GM12878 (cell line): ENCODE data around the gene NSFL1C. TPM values are rescaled to one million over a fixed set of nuclear protein-coding genes. Genes with fewer than 3 reads are reported as not detected.

Source experiments
- ATAC-seq: fragments of 200-7000 bp; cut with Tn5 transposase; 3 replicates; pipeline ENCODE4 v1.9.1; 2020; ENCODE audit warnings: mild to moderate bottlenecking, moderate library complexity
- BruUV-seq: library from RNA; stranded (reverse); fragments of 400-500 nt; replicated peaks from 2 replicates; lab custom pipeline; 2021; lab: Mats Ljungman, UMichigan
- CTCF ChIA-PET: fragments of 300-600 bp; sonication (Branson Sonifier 250); formaldehyde crosslinking; extraction: SDS; loops from one replicate; lab custom pipeline; 2021; ENCODE audit warnings: inconsistent platforms; lab: Yijun Ruan, JAX
- POLR2A ChIA-PET: fragments of 350-600 bp; formaldehyde crosslinking; extraction: SDS; loops from one replicate; lab custom pipeline; 2021; ENCODE audit warnings: inconsistent platforms; lab: Charles Lee
- RAD21 ChIA-PET: fragments of 300-600 bp; sonication (Branson Sonifier 250); formaldehyde crosslinking; loops from one replicate; lab custom pipeline; 2023; ENCODE audit warnings: antibody characterized with exemption; ENCODE audit not compliant: unreplicated experiment; lab: Charles Lee
- SMC1A ChIA-PET: fragments of 300-600 bp; sonication (Branson Sonifier 250); formaldehyde crosslinking; loops from one replicate; lab custom pipeline; 2023; ENCODE audit not compliant: unreplicated experiment, uncharacterized antibody; lab: Charles Lee
- DNase-seq: peaks from one replicate; pipeline ENCODE4 v3.0.0-alpha.2; 2011; ENCODE audit warnings: low read depth, low spot score
- FAIRE-seq: peaks from 3 replicates; lab custom pipeline; 2011; peaks lifted over from hg19 to GRCh38; lab: Jason Lieb, UNC
- H2AFZ ChIP-seq: 2 replicates; pipeline ENCODE4 v1.6.0; 2011; ENCODE audit warnings: low read depth, low read length, control low read depth; ENCODE audit not compliant: control insufficient read depth
- H3K27ac ChIP-seq: 2 replicates; pipeline ENCODE4 v1.5.1; 2011; ENCODE audit warnings: control low read depth; ENCODE audit not compliant: control insufficient read depth, insufficient read depth
- H3K27me3 ChIP-seq, 2 experiments: replicated peaks in 1 of 2; 2 replicates each; pipeline versions ENCODE4 v1.6.0 to v1.6.1; 2011; ENCODE audit warnings: low read length in 1 of 2; ENCODE audit not compliant: control insufficient read depth in 2 of 2, insufficient read depth in 2 of 2
- H3K36me3 ChIP-seq, 2 experiments: 2 replicates each; pipeline ENCODE4 v1.5.1; 2011; ENCODE audit warnings: low read length in 1 of 2; ENCODE audit not compliant: control insufficient read depth in 2 of 2, insufficient read depth in 2 of 2
- H3K4me1 ChIP-seq: 2 replicates; pipeline ENCODE4 v1.6.1; 2011; ENCODE audit warnings: mild to moderate bottlenecking, low read length, moderate library complexity, mixed read lengths; ENCODE audit not compliant: control insufficient read depth, insufficient read depth
- H3K4me2 ChIP-seq: 2 replicates; pipeline ENCODE4 v1.6.0; 2011; ENCODE audit warnings: control low read depth; ENCODE audit not compliant: control insufficient read depth, insufficient read depth
- H3K4me3 ChIP-seq: fragments of 200-600 bp; sonication (generic); 2 replicates; pipeline ENCODE4 v1.5.1; 2016
- H3K79me2 ChIP-seq: 2 replicates; pipeline ENCODE4 v1.6.0; 2011; ENCODE audit warnings: low read length; ENCODE audit not compliant: control insufficient read depth, insufficient read depth
- H3K9ac ChIP-seq: 2 replicates; pipeline ENCODE4 v1.8.0; 2011; ENCODE audit warnings: low read length, control low read depth, mixed read lengths; ENCODE audit not compliant: control insufficient read depth, insufficient read depth
- H3K9me3 ChIP-seq: replicated peaks from 3 replicates; pipeline ENCODE4 v1.5.1; 2011; ENCODE audit warnings: mild to moderate bottlenecking, low read length; ENCODE audit not compliant: control insufficient read depth, insufficient read depth
- H4K20me1 ChIP-seq: 2 replicates; pipeline ENCODE4 v1.6.0; 2011; ENCODE audit not compliant: control insufficient read depth, insufficient read depth
- BHLHE40 ChIP-seq, 2 experiments: fragments of 450-650 bp in 1 of 2; IDR thresholded peaks; 2 replicates each; pipeline ENCODE4 v1.6.1; 2011 to 2017; ENCODE audit warnings: low read depth in 2 of 2, borderline replicate concordance in 1 of 2, improper control_type of control experiment in 1 of 2, low read length in 1 of 2, mild to moderate bottlenecking in 1 of 2
- E2F4 ChIP-seq: IDR thresholded peaks from 2 replicates; pipeline ENCODE4 v1.6.1; 2012; ENCODE audit warnings: low read depth, low read length, improper control_type of control experiment
- EGR1 ChIP-seq, 2 experiments: IDR thresholded peaks; 1 replicate in 1 of 2; 2 replicates in 1 of 2; pipeline ENCODE4 v1.6.1; 2011 to 2012; ENCODE audit warnings: low read depth in 2 of 2, low read length in 2 of 2, borderline replicate concordance in 1 of 2, mild to moderate bottlenecking in 1 of 2, moderate library complexity in 1 of 2
- EZH2 ChIP-seq: IDR thresholded peaks from 2 replicates; pipeline ENCODE4 v1.6.1; 2012; ENCODE audit warnings: low read depth, mild to moderate bottlenecking, control low read depth, inconsistent platforms, low read length, borderline replicate concordance; ENCODE audit not compliant: control insufficient read depth
- IKZF1 ChIP-seq: fragments of 450-650 bp; conservative IDR thresholded peaks from 2 replicates; pipeline ENCODE4 v1.6.1; 2017; ENCODE audit warnings: antibody characterized with exemption, mild to moderate bottlenecking
- KLF5 ChIP-seq: fragments of 450-650 bp; IDR thresholded peaks from 2 replicates; pipeline ENCODE4 v1.6.1; 2014; ENCODE audit warnings: mild to moderate bottlenecking; ENCODE audit not compliant: partially characterized antibody
- MYC ChIP-seq: IDR thresholded peaks from 2 replicates; pipeline ENCODE4 v1.6.1; 2011; ENCODE audit warnings: mild to moderate bottlenecking, low read length, moderate library complexity, inconsistent platforms; ENCODE audit not compliant: insufficient read depth, insufficient replicate concordance, insufficient read length, severe bottlenecking
- NR2C2 ChIP-seq: IDR thresholded peaks from 2 replicates; pipeline ENCODE4 v1.6.1; 2011; ENCODE audit warnings: borderline replicate concordance, low read depth; ENCODE audit not compliant: control insufficient read depth, insufficient read length
- PAX5 ChIP-seq: IDR thresholded peaks from 2 replicates; pipeline ENCODE4 v1.6.1; 2011; ENCODE audit warnings: low read depth, low read length, borderline replicate concordance
- RFX5 ChIP-seq: IDR thresholded peaks from 2 replicates; pipeline ENCODE4 v1.6.1; 2011; ENCODE audit warnings: low read depth, low read length, improper control_type of control experiment
- SIX5 ChIP-seq: IDR thresholded peaks from 2 replicates; pipeline ENCODE4 v1.6.1; 2011; ENCODE audit warnings: mild to moderate bottlenecking, low read depth, low read length, moderate library complexity; ENCODE audit not compliant: severe bottlenecking
- SMARCA5 ChIP-seq: fragments of 450-650 bp; IDR thresholded peaks from 2 replicates; pipeline ENCODE4 v1.6.1; 2017; ENCODE audit warnings: mild to moderate bottlenecking
- SPI1 ChIP-seq: IDR thresholded peaks from 2 replicates; pipeline ENCODE4 v1.6.1; 2011; ENCODE audit warnings: low read depth, mild to moderate bottlenecking, low read length, moderate library complexity, borderline replicate concordance; ENCODE audit not compliant: insufficient read depth
- TARDBP ChIP-seq: IDR thresholded peaks from 2 replicates; pipeline ENCODE4 v1.6.1; 2016; ENCODE audit warnings: borderline replicate concordance
- YY1 ChIP-seq: IDR thresholded peaks from 2 replicates; pipeline ENCODE4 v1.6.1; 2011; ENCODE audit warnings: low read depth, mild to moderate bottlenecking, low read length
- WGBS: methylation state at CpG from one replicate; pipeline ENCODE4 v1.1.6; 2016; ENCODE audit warnings: low lambda C conversion rate; ENCODE audit not compliant: insufficient replicate concordance, insufficient coverage; ENCODE audit errors: missing lambda C conversion rate; 5-methylcytosine and 5-hydroxymethylcytosine counted together
- in situ Hi-C: fragments of 300-500 bp; cut with MboI; formaldehyde crosslinking; loops from 9 replicates; pipeline ENCODE4 v1.14.3; 2018; ENCODE audit warnings: mixed read lengths
- intact Hi-C: fragments of 100-400 bp; cut with micrococcal nuclease; formaldehyde crosslinking; loops from one replicate; pipeline ENCODE4 v1.14.2; 2022; ENCODE audit not compliant: unreplicated experiment
- polyA plus RNA-seq, 11 experiments: library from polyadenylated mRNA; depleted of rRNA in 4 of 11; unstranded in 6 of 11; stranded (reverse) in 5 of 11; fragments of >200 nt; fragmentation: Nextera tagmentation in 4 of 11; fragmentation: Illumina TruSeq in 1 of 11; extraction: Ambion mirVana in 4 of 11; extraction: Trizol in 1 of 11; gene quantifications; 1 replicate in 1 of 11; 2 replicates in 10 of 11; pipeline versions ENCODE4 v1.2.1 to v1.2.3, GENCODE V29; 2011 to 2016; ENCODE audit warnings: inconsistent platforms in 2 of 11, missing spikeins in 2 of 11, low read depth in 1 of 11
- total RNA-seq, 4 experiments: library from RNA; depleted of rRNA in 3 of 4; stranded (reverse); fragments of >200 nt in 3 of 4; fragmentation: Illumina TruSeq in 1 of 4; extraction: Trizol in 1 of 4; gene quantifications; 2 replicates each; pipeline versions ENCODE4 v1.2.1 to v1.2.3, GENCODE V29; 2013 to 2021

The NSFL1C gene
- total and polyA plus RNA-seq, 10 of the 15 experiments (the other 5 are each of a cell fraction or from before 2014, with no cell fraction given): 21.5 to 100 (median 38.1) TPM

GRCh38 chr20:1448081-1448620, 18.5 kb downstream of the NSFL1C start:
- no TSS peak for BruUV-seq
- 73% methylated on average over 4 of the region's 4 CpGs for WGBS

More at GRCh38 chr20:1448081-1448620, 18.5 kb downstream of the NSFL1C start:
- ChIA-PET SMC1A (interaction anchor here (0.6 to 2.3 kb wide), 7 partner anchors 8 to 369 kb away, joined by 3 to 8 read pairs (median 3); no protein-coding TSS in a partner anchor), CTCF (interaction anchor here (1.3 to 3.0 kb wide), 2 partner anchors 10 to 19 kb away, joined by 6 to 22 read pairs; partner anchors contain the start of gene NSFL1C), POLR2A (no interaction called here), RAD21 (no interaction called here)
- Histone ChIP-seq H3K4me2 (no peak overlapping the region), H3K4me3 (no peak overlapping the region), H3K79me2 (no peaks in the 10 kb centered on the region), H3K27me3 (no peaks in the 10 kb centered on the region), H3K9me3 (no peaks in the 10 kb centered on the region), H4K20me1 (no peaks in the 10 kb centered on the region; the same call in 1 of the 2 replicates), H3K36me3 (peaks cover 33 to 46% of the 10 kb centered on the region in 2 experiments), H2AFZ (no peak overlapping the region), H3K4me1 (no peaks in the 10 kb centered on the region), H3K27ac (no peak overlapping the region), H3K9ac (no peak overlapping the region)
- in situ Hi-C loops: no loop called here
- intact Hi-C loops: no loop called here
- TF ChIP-seq EGR1 (IDR thresholded peaks at IDR 0.05; ENCODE audit: borderline replicate concordance in 1 of 2, low read depth in 2 of 2, low read length in 2 of 2): no peak
- no peak for TF ChIP-seq EZH2
- TF ChIP-seq YY1: no peak
- no peak for TF ChIP-seq SPI1
- no peak for TF ChIP-seq KLF5
- no peak for TF ChIP-seq NR2C2
- no peak for TF ChIP-seq E2F4
- TF ChIP-seq BHLHE40 (IDR thresholded peaks at IDR 0.05; ENCODE audit: borderline replicate concordance in 1 of 2, low read depth in 2 of 2, low read length in 1 of 2): no peak
- no peak for TF ChIP-seq SIX5
- no peak for TF ChIP-seq RFX5
- no peak for TF ChIP-seq MYC
- TF ChIP-seq SMARCA5: no peak
- no peak for TF ChIP-seq TARDBP
- no peak for TF ChIP-seq IKZF1
- TF ChIP-seq PAX5: no peak
- ATAC-seq: no peak
- no peak for DNase-seq
- FAIRE-seq: no peak
